Endothelial cell of umbilical vein (primary cell): Measurements from ENCODE around the gene AKAP8. TPM values are rescaled to one million over a fixed set of nuclear protein-coding genes. Genes with fewer than 3 reads are reported as not detected.

ENCODE experiments used
- BruUV-seq: library from RNA; stranded (reverse); fragments of 400-500 nt; replicated peaks from 2 replicates; lab custom pipeline; 2021; lab: Mats Ljungman, UMichigan
- CTCF ChIA-PET: fragments of 300-600, 350-600 bp; sonication (Branson Sonifier 250); formaldehyde crosslinking; loops from one replicate; lab custom pipeline; 2021; ENCODE audit warnings: antibody characterized with exemption, inconsistent platforms; lab: Charles Lee
- POLR2A ChIA-PET: fragments of 300-600, 350-600 bp; sonication (Branson Sonifier 250); formaldehyde crosslinking; loops from one replicate; lab custom pipeline; 2021; ENCODE audit warnings: antibody characterized with exemption, inconsistent platforms; lab: Charles Lee
- DNase-seq: peaks from one replicate; pipeline ENCODE4 v3.0.0-alpha.2; 2011; ENCODE audit warnings: low read depth, low spot score
- FAIRE-seq: peaks from 2 replicates; lab custom pipeline; 2011; peaks lifted over from hg19 to GRCh38; lab: Jason Lieb, UNC
- H2AFZ ChIP-seq: 2 replicates; pipeline ENCODE4 v1.6.0; 2012; ENCODE audit warnings: low read depth, low read length, control low read depth, inconsistent platforms
- H3K27ac ChIP-seq: 2 replicates; pipeline ENCODE4 v1.5.1; 2011; ENCODE audit warnings: low read depth, mild to moderate bottlenecking, control low read depth, low read length, moderate library complexity; ENCODE audit not compliant: insufficient read depth
- H3K27me3 ChIP-seq, 2 experiments: 2 replicates each; pipeline versions ENCODE4 v1.6.0 to v1.6.1; 2011; ENCODE audit warnings: low read length in 2 of 2, mixed read lengths in 1 of 2; ENCODE audit not compliant: control insufficient read depth in 2 of 2, insufficient read depth in 2 of 2
- H3K36me3 ChIP-seq, 2 experiments: 2 replicates in 1 of 2; 3 replicates in 1 of 2; pipeline ENCODE4 v1.5.1; 2011; ENCODE audit warnings: low read length in 2 of 2, mild to moderate bottlenecking in 1 of 2, moderate library complexity in 1 of 2; ENCODE audit not compliant: control insufficient read depth in 2 of 2, insufficient read depth in 2 of 2; ENCODE audit errors: extremely low read depth in 1 of 2
- H3K4me1 ChIP-seq: 3 replicates; pipeline ENCODE4 v1.5.1; 2011; ENCODE audit warnings: mild to moderate bottlenecking, low read length; ENCODE audit not compliant: control insufficient read depth, insufficient read depth; ENCODE audit errors: extremely low read depth
- H3K4me2 ChIP-seq: 2 replicates; pipeline ENCODE4 v1.6.1; 2011; ENCODE audit warnings: low read length, control low read depth, mixed read lengths; ENCODE audit not compliant: insufficient read depth
- H3K4me3 ChIP-seq, 3 experiments: fragments of 200-600 bp in 1 of 3; sonication (generic), shearing (Covaris generic) in 1 of 3; replicated peaks in 1 of 3; 2 replicates each; pipeline ENCODE4 v1.5.1; 2011 to 2016; ENCODE audit warnings: control low read depth in 3 of 3, low read length in 3 of 3, mild to moderate bottlenecking in 2 of 3, inconsistent platforms in 1 of 3, low read depth in 1 of 3, moderate library complexity in 1 of 3; ENCODE audit not compliant: insufficient read depth in 1 of 3
- H3K79me2 ChIP-seq: 2 replicates; pipeline ENCODE4 v1.6.0; 2012; ENCODE audit warnings: low read length, inconsistent platforms; ENCODE audit not compliant: control insufficient read depth, insufficient read depth
- H3K9ac ChIP-seq: replicated peaks from 2 replicates; pipeline ENCODE3; 2011; ENCODE audit warnings: low read length, control low read depth; ENCODE audit not compliant: insufficient read depth; ENCODE audit errors: extremely low read depth
- H3K9me1 ChIP-seq: replicated peaks from 3 replicates; pipeline ENCODE4 v1.6.0; 2011; ENCODE audit warnings: mild to moderate bottlenecking, low read length; ENCODE audit not compliant: control insufficient read depth, insufficient read depth; ENCODE audit errors: extremely low read depth
- H3K9me3 ChIP-seq: replicated peaks from 2 replicates; pipeline ENCODE4 v1.5.1; 2012; ENCODE audit warnings: low read length, inconsistent platforms; ENCODE audit not compliant: control insufficient read depth, insufficient read depth
- H4K20me1 ChIP-seq: replicated peaks from 2 replicates; pipeline ENCODE3; 2011; ENCODE audit warnings: mild to moderate bottlenecking, low read length; ENCODE audit not compliant: control insufficient read depth, insufficient read depth; ENCODE audit errors: extremely low read depth
- CTCF ChIP-seq, 2 donors: IDR thresholded peaks; 1 replicate in 1 of 2; 2 replicates in 1 of 2; pipeline ENCODE4 v1.5.1; 2011; ENCODE audit warnings: low read length in 2 of 2, mild to moderate bottlenecking in 2 of 2, moderate library complexity in 2 of 2, control low read depth in 1 of 2, inconsistent platforms in 1 of 2, low read depth in 1 of 2; ENCODE audit not compliant: insufficient read depth in 1 of 2; ENCODE audit errors: extremely low read depth in 1 of 2
- EZH2 ChIP-seq: IDR thresholded peaks from 2 replicates; pipeline ENCODE4 v1.6.1; 2012; ENCODE audit warnings: borderline replicate concordance, low read depth, mild to moderate bottlenecking, moderate library complexity, low read length, inconsistent platforms; ENCODE audit not compliant: severe bottlenecking
- FOS ChIP-seq: IDR thresholded peaks from 2 replicates; pipeline ENCODE4 v1.6.1; 2011; ENCODE audit warnings: mild to moderate bottlenecking, low read length, moderate library complexity, borderline replicate concordance; ENCODE audit not compliant: insufficient read depth
- GATA2 ChIP-seq: IDR thresholded peaks from 2 replicates; pipeline ENCODE4 v1.7.0; 2011; ENCODE audit warnings: low read depth, mild to moderate bottlenecking, moderate library complexity, mixed read lengths, low read length; ENCODE audit not compliant: insufficient read length, insufficient read depth
- JUN ChIP-seq: IDR thresholded peaks from 2 replicates; pipeline ENCODE4 v1.6.1; 2011; ENCODE audit warnings: borderline replicate concordance, low read depth; ENCODE audit not compliant: insufficient read length, insufficient read depth
- MAX ChIP-seq: IDR thresholded peaks from 2 replicates; pipeline ENCODE4 v1.6.1; 2011; ENCODE audit not compliant: insufficient read depth, insufficient read length
- MYC ChIP-seq: IDR thresholded peaks from one replicate; pipeline ENCODE4 v1.6.1; 2011; ENCODE audit warnings: mild to moderate bottlenecking, low read depth, low read length
- POLR2A ChIP-seq: IDR thresholded peaks from 2 replicates; pipeline ENCODE4 v1.6.1; 2012; ENCODE audit warnings: low read depth, mild to moderate bottlenecking, control low read depth, low read length
- POLR2AphosphoS5 ChIP-seq: IDR thresholded peaks from 2 replicates; pipeline ENCODE4 v1.6.1; 2012; ENCODE audit warnings: low read depth, mild to moderate bottlenecking, control low read depth, low read length, moderate library complexity; ENCODE audit not compliant: insufficient read depth
- dilution Hi-C: fragments of 300-500 bp; cut with MboI; formaldehyde crosslinking; loops from one replicate; pipeline ENCODE4 v1.15.0; 2019; ENCODE audit warnings: low sequenced_read_pairs; ENCODE audit not compliant: extremely low pct_ligation_motif_present
- intact Hi-C: fragments of 100-400 bp; cut with micrococcal nuclease; formaldehyde crosslinking; loops from one replicate; pipeline ENCODE4 v1.10.0; 2022
- polyA plus RNA-seq, 4 experiments: library from polyadenylated mRNA; depleted of rRNA in 3 of 4; stranded (reverse) in 3 of 4; unstranded in 1 of 4; fragments of >200 nt; gene quantifications; 2 replicates each; pipeline versions ENCODE4 v1.2.1 to v1.2.3, GENCODE V29; 2011 to 2012; ENCODE audit warnings: missing spikeins in 1 of 4
- total RNA-seq: library from RNA; stranded (reverse); gene quantifications from 2 replicates; pipeline ENCODE4 v1.2.3, GENCODE V29; 2021

AKAP8 gene
- total and polyA plus RNA-seq, 2 donors (not counting 3 experiments of a cell fraction or from before 2014, with no cell fraction given): 16.4 to 44.1 TPM

- Histone ChIP-seq H2AFZ (no peak overlapping the region), H3K27ac (no peak overlapping the region), H4K20me1 (peaks cover 3% of the 10 kb centered on the region), H3K79me2 (peaks cover 39% of the 10 kb centered on the region), H3K36me3 (peaks cover 11 to 67% of the 10 kb centered on the region in 2 experiments), H3K4me1 (no peaks in the 10 kb centered on the region), H3K9me1 (no peaks in the 10 kb centered on the region), H3K27me3 (no peaks in the 10 kb centered on the region), H3K9ac (no peak overlapping the region), H3K4me2 (no peak overlapping the region), H3K9me3 (no peaks in the 10 kb centered on the region), H3K4me3 (no peak overlapping the region)
- FAIRE-seq (no peak), DNase-seq (no peak)
- no TSS peak for BruUV-seq
- dilution Hi-C loops: no loop called here
- intact Hi-C loops: no loop called here
- POLR2A ChIA-PET: no interaction called here
- TF ChIP-seq GATA2 (no peak), POLR2A (no peak), MAX (no peak), MYC (no peak), JUN (no peak)
- CTCF ChIA-PET: interaction anchor here (1.2 kb wide), 1 partner anchor 21 kb away, joined by 3 read pairs; the partner anchor contains the start of gene AKAP8
These were observed 21.8 kb upstream of the AKAP8 start for GRCh38 chr19:15401397-15401710.

GRCh38 chr19:15400521-15401396, 21.2 kb upstream of the AKAP8 start:
- FAIRE-seq (no peak), DNase-seq (no peak)
- peaks cover 37% of the 10 kb centered on the region for H3K79me2 ChIP-seq
- dilution Hi-C loops: no loop called here
- POLR2A ChIA-PET: no interaction called here
- no TSS peak for BruUV-seq
- no peak overlapping the region for H3K4me2 ChIP-seq
- peaks cover 3% of the 10 kb centered on the region for H4K20me1 ChIP-seq
- no peaks in the 10 kb centered on the region for H3K9me1 ChIP-seq
- H3K9me3 ChIP-seq: no peaks in the 10 kb centered on the region
- H3K36me3 ChIP-seq: peaks cover 14 to 69% of the 10 kb centered on the region in 2 experiments
- TF ChIP-seq POLR2A (no peak), CTCF (IDR thresholded peaks at IDR 0.05; ENCODE audit: extremely low read depth in 1 of 2, insufficient read depth in 1 of 2, low read depth in 1 of 2, low read length in 2 of 2) (no peak), JUN (no peak), GATA2 (no peak), EZH2 (no peak), MYC (no peak), FOS (no peak), POLR2AphosphoS5 (no peak), MAX (no peak)
- no peaks in the 10 kb centered on the region for H3K27me3 ChIP-seq
- H3K9ac ChIP-seq: no peak overlapping the region
- no peaks in the 10 kb centered on the region for H3K4me1 ChIP-seq
- H3K27ac ChIP-seq: no peak overlapping the region
- intact Hi-C loops: no loop called here
- H3K4me3 ChIP-seq: no peak overlapping the region
- CTCF ChIA-PET: interaction anchor here (1.2 kb wide), 1 partner anchor 21 kb away, joined by 3 read pairs; the partner anchor contains the start of gene AKAP8
- no peak overlapping the region for H2AFZ ChIP-seq
